CD14-positive monocyte (primary cell): ENCODE measurements around the gene DCDC2B. TPM values are rescaled to one million over a fixed set of nuclear protein-coding genes. Genes with fewer than 3 reads are reported as not detected.
A peak's percentile ranks its signal among the peaks of the same experiment; 100 is the strongest.

ENCODE experiments used
- DNase-seq, 3 donors: peaks; one replicate each; pipeline ENCODE4 v3.0.0-alpha.2; 2011 to 2022
- H2AFZ ChIP-seq: 2 replicates; pipeline ENCODE4 v1.6.0; 2012; ENCODE audit warnings: mild to moderate bottlenecking, low read depth, low read length, inconsistent platforms; ENCODE audit not compliant: insufficient read depth, poor library complexity, severe bottlenecking
- H3K27ac ChIP-seq, 2 donors: 1 replicate in 1 of 2; 2 replicates in 1 of 2; pipeline ENCODE4 v1.5.1; 2012 to 2013; ENCODE audit warnings: low read length in 2 of 2, control low read depth in 1 of 2, inconsistent platforms in 1 of 2, low read depth in 1 of 2, mild to moderate bottlenecking in 1 of 2
- H3K27me3 ChIP-seq, 2 donors: one replicate each; pipeline versions ENCODE4 v1.6.0 to v1.6.1; 2011 to 2013; ENCODE audit warnings: low read length in 2 of 2; ENCODE audit not compliant: control insufficient read depth in 2 of 2, insufficient read depth in 2 of 2
- H3K36me3 ChIP-seq, 2 donors: replicated peaks in 1 of 2; 1 replicate in 1 of 2; 2 replicates in 1 of 2; pipeline versions ENCODE4 v1.5.1 to v1.6.1; 2012 to 2013; ENCODE audit warnings: low read length in 2 of 2, control low read depth in 1 of 2, inconsistent platforms in 1 of 2, mild to moderate bottlenecking in 1 of 2; ENCODE audit not compliant: insufficient read depth in 2 of 2, control insufficient read depth in 1 of 2
- H3K4me1 ChIP-seq, 2 donors: 1 replicate in 1 of 2; 2 replicates in 1 of 2; pipeline versions ENCODE4 v1.5.1 to v1.6.1; 2012 to 2013; ENCODE audit warnings: low read length in 2 of 2, control low read depth in 1 of 2, inconsistent platforms in 1 of 2, mild to moderate bottlenecking in 1 of 2, moderate library complexity in 1 of 2; ENCODE audit not compliant: insufficient read depth in 2 of 2, control insufficient read depth in 1 of 2
- H3K4me2 ChIP-seq: replicated peaks from 2 replicates; pipeline ENCODE3; 2012; ENCODE audit warnings: low read length, moderate library complexity, mild to moderate bottlenecking; ENCODE audit not compliant: poor library complexity, severe bottlenecking; ENCODE audit errors: extremely low read depth
- H3K4me3 ChIP-seq, 3 experiments: fragments of 200-600 bp in 1 of 3; sonication (generic) in 1 of 3; replicated peaks in 1 of 3; 1 replicate in 2 of 3; 2 replicates in 1 of 3; pipeline ENCODE4 v1.5.1; 2011 to 2013; ENCODE audit warnings: low read length in 3 of 3, mild to moderate bottlenecking in 3 of 3, control low read depth in 2 of 3, low read depth in 2 of 3, inconsistent platforms in 1 of 3, moderate library complexity in 1 of 3
- H3K79me2 ChIP-seq: 2 replicates; pipeline ENCODE4 v1.6.0; 2012; ENCODE audit warnings: mild to moderate bottlenecking, control low read depth, inconsistent platforms, low read length, moderate library complexity; ENCODE audit not compliant: insufficient read depth
- H3K9ac ChIP-seq: 2 replicates; pipeline ENCODE4 v1.6.0; 2017; ENCODE audit warnings: low read length, mild to moderate bottlenecking; ENCODE audit not compliant: insufficient read depth, poor library complexity, severe bottlenecking
- H3K9me3 ChIP-seq, 2 donors: replicated peaks in 1 of 2; 1 replicate in 1 of 2; 2 replicates in 1 of 2; pipeline versions ENCODE4 v1.5.1 to v1.6.1; 2012 to 2013; ENCODE audit warnings: low read length in 2 of 2, control low read depth in 1 of 2; ENCODE audit not compliant: control insufficient read depth in 1 of 2, insufficient read depth in 1 of 2
- H4K20me1 ChIP-seq: 2 replicates; pipeline ENCODE4 v1.6.0; 2012; ENCODE audit warnings: mild to moderate bottlenecking, low read length, control low read depth, moderate library complexity; ENCODE audit not compliant: insufficient read depth
- H3K27ac Mint-ChIP-seq, 7 donors: one replicate each; pipeline ENCODE4 v1.8.0; 2020; ENCODE audit warnings: mild to moderate bottlenecking in 7 of 7, mixed read lengths in 7 of 7, moderate library complexity in 6 of 7, inconsistent platforms in 2 of 7
- H3K27me3 Mint-ChIP-seq, 3 donors: one replicate each; pipeline ENCODE4 v1.8.0; 2021 to 2022; ENCODE audit warnings: low read depth in 3 of 3, mild to moderate bottlenecking in 3 of 3, mixed read lengths in 3 of 3, moderate library complexity in 3 of 3, inconsistent platforms in 1 of 3
- H3K36me3 Mint-ChIP-seq, 2 donors: one replicate each; pipeline ENCODE4 v1.8.0; 2020; ENCODE audit warnings: mixed read lengths in 2 of 2, inconsistent platforms in 1 of 2, mild to moderate bottlenecking in 1 of 2
- H3K4me1 Mint-ChIP-seq: one replicate; pipeline ENCODE4 v1.8.0; 2020; ENCODE audit warnings: mild to moderate bottlenecking, mixed read lengths
- H3K4me3 Mint-ChIP-seq, 2 donors: one replicate each; pipeline ENCODE4 v1.8.0; 2020; ENCODE audit warnings: mild to moderate bottlenecking in 2 of 2, mixed read lengths in 2 of 2, moderate library complexity in 1 of 2
- H3K9me3 Mint-ChIP-seq, 7 donors: one replicate each; pipeline ENCODE4 v1.8.0; 2020 to 2022; ENCODE audit warnings: mixed read lengths in 7 of 7, mild to moderate bottlenecking in 6 of 7, moderate library complexity in 6 of 7, inconsistent platforms in 2 of 7
- CTCF ChIP-seq: fragments of 200-600 bp; IDR thresholded peaks from one replicate; pipeline ENCODE4 v1.8.0; 2022; ENCODE audit warnings: antibody characterized with exemption, mild to moderate bottlenecking
- WGBS: methylation state at CpG from one replicate; pipeline ENCODE4 v1.1.5; 2013; ENCODE audit warnings: missing lambda C conversion rate; ENCODE audit not compliant: insufficient coverage; 5-methylcytosine and 5-hydroxymethylcytosine counted together
- intact Hi-C, 2 donors: fragments of 100-400 bp; cut with micrococcal nuclease; formaldehyde crosslinking; loops; one replicate each; pipeline versions ENCODE4 v1.15.0 to v1.15.1; 2023
- polyA plus RNA-seq, 3 donors: library from polyadenylated mRNA; depleted of rRNA in 1 of 3; unstranded in 2 of 3; stranded (reverse) in 1 of 3; fragments of 300-500 nt in 2 of 3; fragments of >200 nt in 1 of 3; fragmentation: Illumina TruSeq in 2 of 3; gene quantifications; 1 replicate in 2 of 3; 2 replicates in 1 of 3; pipeline ENCODE4 v1.2.3, GENCODE V29; 2012 to 2021

The DCDC2B gene
- polyA plus RNA-seq, 3 donors = not detected

- H3K4me2 ChIP-seq = no peak overlapping the region
- TF ChIP-seq CTCF = no peak
Measured at GRCh38 chr1:32182060-32182459, 26.8 kb upstream of the DCDC2B start.

GRCh38 chr1:32184650-32185049 is 24.2 kb upstream of the DCDC2B start:
- Mint-ChIP-seq H3K27ac (peak overlapping the region in 1 of 7 donors; percentile 58), H3K4me1 (peaks cover 37% of the 10 kb centered on the region)
- TF ChIP-seq CTCF = no peak

More at GRCh38 chr1:32182060-32182459, 26.8 kb upstream of the DCDC2B start:
- Mint-ChIP-seq H3K9me3 (no peaks in the 10 kb centered on the region), H3K36me3 (peaks cover 30 to 60% of the 10 kb centered on the region in 2 donors), H3K27ac (peak overlapping the region in 4 of 7 donors; percentile 42 to 54 (median 50)), H3K4me3 (no peak overlapping the region), H3K4me1 (peaks cover 54% of the 10 kb centered on the region), H3K27me3 (peaks cover 0 to 2% (median 0%) of the 10 kb centered on the region in 3 donors)
- WGBS = 78% methylated on average over 4 of the region's 6 CpGs
- DNase-seq = no peak
- Histone ChIP-seq H3K9ac (no peak overlapping the region), H3K4me1 (peaks cover 35 to 41% of the 10 kb centered on the region in 2 donors), H3K27ac (peak overlapping the region in 1 of 2 donors; percentile 55), H4K20me1 (peaks cover 39% of the 10 kb centered on the region), H2AFZ (no peak overlapping the region), H3K4me3 (no peak overlapping the region), H3K27me3 (no peaks in the 10 kb centered on the region), H3K79me2 (peaks cover 61% of the 10 kb centered on the region), H3K9me3 (no peaks in the 10 kb centered on the region), H3K36me3 (peaks cover 40 to 50% of the 10 kb centered on the region in 2 donors)
- intact Hi-C loops = loop anchor here in 1 of 2 donors (10.0 kb wide), 1 partner anchor 113 kb away; the partner anchor contains the start of gene HDAC1

More at GRCh38 chr1:32184650-32185049, 24.2 kb upstream of the DCDC2B start:
- Mint-ChIP-seq H3K4me3 (no peak overlapping the region), H3K9me3 (no peaks in the 10 kb centered on the region), H3K36me3 (peaks cover 55 to 85% of the 10 kb centered on the region in 2 donors), H3K27me3 (peaks cover 0 to 2% (median 0%) of the 10 kb centered on the region in 3 donors)
- no peaks in the 10 kb centered on the region for H3K27me3 ChIP-seq
- H3K9ac ChIP-seq = no peak overlapping the region
- peaks cover 65 to 76% of the 10 kb centered on the region in 2 donors for H3K36me3 ChIP-seq
- H3K4me3 ChIP-seq = no peak overlapping the region
- H4K20me1 ChIP-seq = peaks cover 50% of the 10 kb centered on the region
- intact Hi-C loops = loop anchor here in 1 of 2 donors (10.0 kb wide), 1 partner anchor 110 kb away; the partner anchor contains the start of gene HDAC1
- H2AFZ ChIP-seq = no peak overlapping the region
- H3K4me2 ChIP-seq = no peak overlapping the region
- H3K9me3 ChIP-seq = no peaks in the 10 kb centered on the region
- DNase-seq = no peak
- peak overlapping the region in 1 of 2 donors; percentile 21 for H3K27ac ChIP-seq
- peaks cover 17 to 22% of the 10 kb centered on the region in 2 donors for H3K4me1 ChIP-seq
- H3K79me2 ChIP-seq = peaks cover 71% of the 10 kb centered on the region
